Neural cell (in vitro differentiated cells): ENCODE results near the gene AGPS. TPM values are rescaled to one million over a fixed set of nuclear protein-coding genes. Genes with fewer than 3 reads are reported as not detected.

ENCODE experiments used
- H2AFZ ChIP-seq: fragments of 200-600, 300-800 bp; sonication (generic), shearing (Covaris generic); 2 replicates; pipeline ENCODE4 v1.6.0; 2014; ENCODE audit warnings: low read depth, mild to moderate bottlenecking, antibody characterized with exemption, low read length, moderate library complexity
- H3F3A ChIP-seq: fragments of 200-600 bp; shearing (Covaris generic); 2 replicates; pipeline ENCODE4 v1.6.1; 2016; ENCODE audit warnings: mild to moderate bottlenecking, moderate library complexity, mixed read lengths, antibody characterized with exemption, low read length; ENCODE audit not compliant: insufficient read depth, poor library complexity, severe bottlenecking
- H3K27ac ChIP-seq: fragments of 200-600, 300-800 bp; sonication (generic), shearing (Covaris generic); 2 replicates; pipeline ENCODE4 v1.5.1; 2014; ENCODE audit warnings: mild to moderate bottlenecking, low read length, moderate library complexity
- H3K27me3 ChIP-seq: fragments of 300-800, 200-600 bp; sonication (generic), shearing (Covaris generic); 2 replicates; pipeline ENCODE4 v1.6.0; 2014; ENCODE audit warnings: mild to moderate bottlenecking, low read depth, low read length, moderate library complexity; ENCODE audit not compliant: insufficient read depth
- H3K36me3 ChIP-seq: fragments of 300-800, 200-600 bp; sonication (generic), shearing (Covaris generic); 2 replicates; pipeline ENCODE4 v1.5.1; 2014; ENCODE audit warnings: mild to moderate bottlenecking, antibody characterized with exemption, low read length, moderate library complexity; ENCODE audit not compliant: insufficient read depth
- H3K4me2 ChIP-seq: fragments of 300-800, 200-600 bp; sonication (generic), shearing (Covaris generic); 2 replicates; pipeline ENCODE4 v1.6.0; 2014; ENCODE audit warnings: mild to moderate bottlenecking, low read length
- H3K4me3 ChIP-seq: fragments of 300-800, 200-600 bp; sonication (generic), shearing (Covaris generic); 2 replicates; pipeline ENCODE4 v1.5.1; 2014; ENCODE audit warnings: mild to moderate bottlenecking, low read length, moderate library complexity
- H3K79me2 ChIP-seq: fragments of 200-600 bp; shearing (Covaris generic); replicated peaks from 2 replicates; pipeline ENCODE4 v1.6.0; 2014; ENCODE audit warnings: mild to moderate bottlenecking, low read length, moderate library complexity; ENCODE audit not compliant: insufficient read depth
- H3K9ac ChIP-seq: fragments of 300-800, 200-600 bp; sonication (generic), shearing (Covaris generic); 2 replicates; pipeline ENCODE4 v1.6.1; 2016; ENCODE audit warnings: mild to moderate bottlenecking, low read length, mixed read lengths
- H3K9me2 ChIP-seq: fragments of 200-600 bp; shearing (Covaris generic); 2 replicates; pipeline ENCODE4 v1.6.1; 2016; ENCODE audit warnings: mild to moderate bottlenecking, low read length, mixed read lengths; ENCODE audit not compliant: insufficient read depth
- H3K9me3 ChIP-seq: fragments of 200-600, 300-800 bp; sonication (generic), shearing (Covaris generic); 2 replicates; pipeline ENCODE4 v1.6.1; 2016; ENCODE audit warnings: mild to moderate bottlenecking, mixed run types, low read length, moderate library complexity, mixed read lengths
- H4K20me1 ChIP-seq: fragments of 200-600 bp; shearing (Covaris generic); 2 replicates; pipeline ENCODE4 v1.6.1; 2016; ENCODE audit warnings: mild to moderate bottlenecking, mixed run types; ENCODE audit not compliant: insufficient read depth
- EP300 ChIP-seq: fragments of 450-650 bp; conservative IDR thresholded peaks from 2 replicates; pipeline ENCODE4 v1.6.1; 2014; ENCODE audit warnings: antibody characterized with exemption, mild to moderate bottlenecking, moderate library complexity; ENCODE audit not compliant: poor library complexity, severe bottlenecking
- EZH2 ChIP-seq: fragments of 200-600, 300-800 bp; shearing (Covaris generic), sonication (generic); IDR thresholded peaks from 2 replicates; pipeline ENCODE4 v1.6.1; 2014; ENCODE audit warnings: antibody characterized with exemption, low read length, borderline replicate concordance, mild to moderate bottlenecking; ENCODE audit not compliant: insufficient read depth, poor library complexity, severe bottlenecking
- MXI1 ChIP-seq: fragments of 450-650 bp; conservative IDR thresholded peaks from 2 replicates; pipeline ENCODE4 v1.6.1; 2014; ENCODE audit warnings: antibody characterized with exemption, mild to moderate bottlenecking; ENCODE audit not compliant: poor library complexity, severe bottlenecking
- POLR2AphosphoS5 ChIP-seq: IDR thresholded peaks from 2 replicates; pipeline ENCODE4 v1.6.1; 2012
- RAD21 ChIP-seq: fragments of 450-650 bp; conservative IDR thresholded peaks from 2 replicates; pipeline ENCODE4 v1.6.1; 2014; ENCODE audit warnings: antibody characterized with exemption, mild to moderate bottlenecking, moderate library complexity
- SMC3 ChIP-seq: fragments of 450-650 bp; conservative IDR thresholded peaks from 2 replicates; pipeline ENCODE4 v1.6.1; 2014; ENCODE audit warnings: antibody characterized with exemption, mild to moderate bottlenecking, moderate library complexity; ENCODE audit not compliant: poor library complexity
- TAF1 ChIP-seq: IDR thresholded peaks from 2 replicates; pipeline ENCODE4 v1.6.1; 2012; ENCODE audit warnings: low read depth
- polyA plus RNA-seq: library from polyadenylated mRNA; depleted of rRNA; stranded (reverse); fragments of >200 nt; gene quantifications from 2 replicates; pipeline ENCODE4 v1.2.3, GENCODE V29; 2014
- small RNA-seq, 3 experiments: library from RNA; depleted of rRNA; stranded (forward); fragments of <200 nt; gene quantifications; one replicate each; pipeline ENCODE3, GENCODE V24; 2012
- TF ChIP-seq, protein P1 (sequence below): fragments of 450-650 bp; IDR thresholded peaks from 2 replicates; pipeline ENCODE4 v1.5.1; 2014; ENCODE audit warnings: antibody characterized with exemption, mild to moderate bottlenecking, moderate library complexity; ENCODE audit not compliant: poor library complexity, severe bottlenecking
- TF ChIP-seq, protein P2 (sequence below): IDR thresholded peaks from 2 replicates; pipeline ENCODE4 v1.6.1; 2012; ENCODE audit warnings: borderline replicate concordance

Gene AGPS
- polyA plus RNA-seq, 1 donor from 2014 or later, result 31.0 TPM

DNA sequence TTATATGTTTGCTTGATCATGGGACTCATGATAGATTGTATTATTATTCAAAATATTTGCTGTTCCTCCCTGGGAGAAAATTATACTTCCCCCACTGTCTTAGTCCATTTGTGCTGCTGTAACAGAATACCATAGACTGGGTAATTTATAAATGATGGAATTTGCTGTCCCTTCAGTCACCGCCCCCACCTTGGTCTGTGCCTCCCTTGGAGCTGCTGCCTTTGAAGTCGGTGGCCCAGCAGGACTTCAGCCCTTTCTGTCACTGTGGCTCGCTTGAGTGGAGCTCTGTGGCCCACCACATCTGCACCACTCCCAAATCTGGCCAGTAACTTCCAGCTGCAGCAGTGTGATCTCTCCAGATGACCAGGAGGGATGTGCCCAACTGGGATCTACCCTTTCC lies 200.8 kb downstream of the AGPS start:
- H3K27ac ChIP-seq, result no peak overlapping the region
- no peaks in the 10 kb centered on the region for H3K9me3 ChIP-seq
- H4K20me1 ChIP-seq, result no peaks in the 10 kb centered on the region
- TF ChIP-seq TAF1, result no peak
- TF ChIP-seq MXI1, result no peak
- TF ChIP-seq SMC3, result no peak
- no peak for TF ChIP-seq EP300
- TF ChIP-seq, protein P1, sequence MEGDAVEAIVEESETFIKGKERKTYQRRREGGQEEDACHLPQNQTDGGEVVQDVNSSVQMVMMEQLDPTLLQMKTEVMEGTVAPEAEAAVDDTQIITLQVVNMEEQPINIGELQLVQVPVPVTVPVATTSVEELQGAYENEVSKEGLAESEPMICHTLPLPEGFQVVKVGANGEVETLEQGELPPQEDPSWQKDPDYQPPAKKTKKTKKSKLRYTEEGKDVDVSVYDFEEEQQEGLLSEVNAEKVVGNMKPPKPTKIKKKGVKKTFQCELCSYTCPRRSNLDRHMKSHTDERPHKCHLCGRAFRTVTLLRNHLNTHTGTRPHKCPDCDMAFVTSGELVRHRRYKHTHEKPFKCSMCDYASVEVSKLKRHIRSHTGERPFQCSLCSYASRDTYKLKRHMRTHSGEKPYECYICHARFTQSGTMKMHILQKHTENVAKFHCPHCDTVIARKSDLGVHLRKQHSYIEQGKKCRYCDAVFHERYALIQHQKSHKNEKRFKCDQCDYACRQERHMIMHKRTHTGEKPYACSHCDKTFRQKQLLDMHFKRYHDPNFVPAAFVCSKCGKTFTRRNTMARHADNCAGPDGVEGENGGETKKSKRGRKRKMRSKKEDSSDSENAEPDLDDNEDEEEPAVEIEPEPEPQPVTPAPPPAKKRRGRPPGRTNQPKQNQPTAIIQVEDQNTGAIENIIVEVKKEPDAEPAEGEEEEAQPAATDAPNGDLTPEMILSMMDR, result no peak
- no peak for TF ChIP-seq RAD21
- TF ChIP-seq, protein P2, sequence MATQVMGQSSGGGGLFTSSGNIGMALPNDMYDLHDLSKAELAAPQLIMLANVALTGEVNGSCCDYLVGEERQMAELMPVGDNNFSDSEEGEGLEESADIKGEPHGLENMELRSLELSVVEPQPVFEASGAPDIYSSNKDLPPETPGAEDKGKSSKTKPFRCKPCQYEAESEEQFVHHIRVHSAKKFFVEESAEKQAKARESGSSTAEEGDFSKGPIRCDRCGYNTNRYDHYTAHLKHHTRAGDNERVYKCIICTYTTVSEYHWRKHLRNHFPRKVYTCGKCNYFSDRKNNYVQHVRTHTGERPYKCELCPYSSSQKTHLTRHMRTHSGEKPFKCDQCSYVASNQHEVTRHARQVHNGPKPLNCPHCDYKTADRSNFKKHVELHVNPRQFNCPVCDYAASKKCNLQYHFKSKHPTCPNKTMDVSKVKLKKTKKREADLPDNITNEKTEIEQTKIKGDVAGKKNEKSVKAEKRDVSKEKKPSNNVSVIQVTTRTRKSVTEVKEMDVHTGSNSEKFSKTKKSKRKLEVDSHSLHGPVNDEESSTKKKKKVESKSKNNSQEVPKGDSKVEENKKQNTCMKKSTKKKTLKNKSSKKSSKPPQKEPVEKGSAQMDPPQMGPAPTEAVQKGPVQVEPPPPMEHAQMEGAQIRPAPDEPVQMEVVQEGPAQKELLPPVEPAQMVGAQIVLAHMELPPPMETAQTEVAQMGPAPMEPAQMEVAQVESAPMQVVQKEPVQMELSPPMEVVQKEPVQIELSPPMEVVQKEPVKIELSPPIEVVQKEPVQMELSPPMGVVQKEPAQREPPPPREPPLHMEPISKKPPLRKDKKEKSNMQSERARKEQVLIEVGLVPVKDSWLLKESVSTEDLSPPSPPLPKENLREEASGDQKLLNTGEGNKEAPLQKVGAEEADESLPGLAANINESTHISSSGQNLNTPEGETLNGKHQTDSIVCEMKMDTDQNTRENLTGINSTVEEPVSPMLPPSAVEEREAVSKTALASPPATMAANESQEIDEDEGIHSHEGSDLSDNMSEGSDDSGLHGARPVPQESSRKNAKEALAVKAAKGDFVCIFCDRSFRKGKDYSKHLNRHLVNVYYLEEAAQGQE, result no peak
- no peak for TF ChIP-seq POLR2AphosphoS5
- TF ChIP-seq EZH2, result no peak
- H2AFZ ChIP-seq, result no peak overlapping the region
- no peak overlapping the region for H3K4me2 ChIP-seq
- H3F3A ChIP-seq, result no peaks in the 10 kb centered on the region
- H3K4me3 ChIP-seq, result no peak overlapping the region
- H3K9me2 ChIP-seq, result no peaks in the 10 kb centered on the region
- no peaks in the 10 kb centered on the region for H3K27me3 ChIP-seq
- no peak overlapping the region for H3K9ac ChIP-seq
- H3K79me2 ChIP-seq, result no peaks in the 10 kb centered on the region
- no peaks in the 10 kb centered on the region for H3K36me3 ChIP-seq

Small RNA genes within 50 kb of the gene (small RNA-seq; reads per million reads assigned to genes)
- 0 reads per million in 3 experiments for gene RF01210

Other genes with a start within 250 kb of the AGPS start
- gene HNRNPA3, start 180.0 kb upstream of the AGPS start, polyA plus RNA-seq, result 114 and 134 TPM in 2 replicates
- 1.4 and 2.2 TPM in 2 replicates for gene NFE2L2, start 128.0 kb upstream of the AGPS start, polyA plus RNA-seq